ENCODE data around the gene NEGR1.

The NEGR1 gene

GRCh38 chr1:71577451-71578131 lies 704.7 kb downstream of the NEGR1 start:
- TF ChIP-seq CTCF (IDR thresholded peaks at IDR 0.05; ENCODE audit: low read depth, low read length), result no peak
- no peak overlapping the region for H3K4me3 ChIP-seq (ENCODE audit: low read depth, low read length)
- in situ Hi-C loops (cut with HindIII; ENCODE audit: low sequenced_read_pairs), result no loop called here
- no peak for DNase-seq (ENCODE audit: low read depth, low spot score)

GRCh38 chr1:71572038-71572437 lies 710.3 kb downstream of the NEGR1 start:
- in situ Hi-C loops (cut with HindIII; ENCODE audit: low sequenced_read_pairs), result no loop called here
- no peak overlapping the region for H3K4me3 ChIP-seq (ENCODE audit: low read depth, low read length)
- TF ChIP-seq CTCF (IDR thresholded peaks at IDR 0.05; ENCODE audit: low read depth, low read length), result no peak
- no peak for DNase-seq (ENCODE audit: low read depth, low spot score)

- no peak overlapping the region for H3K4me3 ChIP-seq (ENCODE audit: low read depth, low read length)
- in situ Hi-C loops (cut with HindIII; ENCODE audit: low sequenced_read_pairs), result no loop called here
- no peak for TF ChIP-seq CTCF (IDR thresholded peaks at IDR 0.05; ENCODE audit: low read depth, low read length)
- no peak for DNase-seq (ENCODE audit: low read depth, low spot score)
These were observed 715.9 kb downstream of the NEGR1 start for GRCh38 chr1:71566413-71566812.

- in situ Hi-C loops (cut with HindIII; ENCODE audit: low sequenced_read_pairs), result no loop called here
- no peak for TF ChIP-seq CTCF (IDR thresholded peaks at IDR 0.05; ENCODE audit: low read depth, low read length)
- no peak for DNase-seq (ENCODE audit: low read depth, low spot score)
- no peak overlapping the region for H3K4me3 ChIP-seq (ENCODE audit: low read depth, low read length)
These were observed 716.5 kb downstream of the NEGR1 start for GRCh38 chr1:71565831-71566230.

- no peak for DNase-seq (ENCODE audit: low read depth, low spot score)
- H3K4me3 ChIP-seq (ENCODE audit: low read depth, low read length), result no peak overlapping the region
- TF ChIP-seq CTCF (IDR thresholded peaks at IDR 0.05; ENCODE audit: low read depth, low read length), result no peak
- in situ Hi-C loops (cut with HindIII; ENCODE audit: low sequenced_read_pairs), result no loop called here
These were observed 717.1 kb downstream of the NEGR1 start for GRCh38 chr1:71565262-71565661.

- in situ Hi-C loops (cut with HindIII; ENCODE audit: low sequenced_read_pairs), result no loop called here
These were observed 720.0 kb downstream of the NEGR1 start for GRCh38 chr1:71562298-71562697.

More at GRCh38 chr1:71562298-71562697, 720.0 kb downstream of the NEGR1 start:
- H3K4me3 ChIP-seq (ENCODE audit: low read depth, low read length), result no peak overlapping the region
- DNase-seq (ENCODE audit: low read depth, low spot score), result no peak
- TF ChIP-seq CTCF (IDR thresholded peaks at IDR 0.05; ENCODE audit: low read depth, low read length), result no peak
